Common myeloid progenitor, CD34-positive (primary cell): ENCODE measurements around the gene VPS18.

Experiments
- CTCF ChIA-PET: fragments of 350-600 bp; sonication (Branson Sonifier 250); formaldehyde crosslinking; loops from one replicate; lab custom pipeline; 2021; ENCODE audit warnings: antibody characterized with exemption; lab: Charles Lee
- POLR2A ChIA-PET: fragments of 350-600 bp; sonication (Branson Sonifier 250); formaldehyde crosslinking; loops from one replicate; lab custom pipeline; 2021; ENCODE audit warnings: antibody characterized with exemption; lab: Charles Lee
- DNase-seq, 3 donors: peaks; one replicate each; pipeline versions ENCODE4 v3.0.0 to v3.0.0-alpha.2; 2013
- H3K27ac ChIP-seq, 2 experiments: 1 replicate in 1 of 2; 2 replicates in 1 of 2; pipeline ENCODE4 v1.7.0; 2013; ENCODE audit warnings: inconsistent platforms in 2 of 2, low read length in 2 of 2, mild to moderate bottlenecking in 2 of 2, low read depth in 1 of 2, moderate library complexity in 1 of 2; ENCODE audit not compliant: severe bottlenecking in 2 of 2, insufficient read depth in 1 of 2, poor library complexity in 1 of 2
- H3K27me3 ChIP-seq, 5 experiments: replicated peaks in 2 of 5; 1 replicate in 3 of 5; 2 replicates in 2 of 5; pipeline versions ENCODE4 v1.6.1 to v1.7.0; 2013; ENCODE audit warnings: low read length in 4 of 5, mild to moderate bottlenecking in 2 of 5, moderate library complexity in 2 of 5, inconsistent platforms in 1 of 5; ENCODE audit not compliant: insufficient read depth in 5 of 5, control insufficient read depth in 4 of 5
- H3K36me3 ChIP-seq, 4 experiments: 1 replicate in 2 of 4; 2 replicates in 2 of 4; pipeline versions ENCODE4 v1.6.1 to v1.7.0; 2013; ENCODE audit warnings: low read length in 3 of 4, control low read depth in 1 of 4, mild to moderate bottlenecking in 1 of 4; ENCODE audit not compliant: control insufficient read depth in 4 of 4, insufficient read depth in 4 of 4
- H3K4me1 ChIP-seq, 4 experiments: 1 replicate in 3 of 4; 2 replicates in 1 of 4; pipeline versions ENCODE4 v1.6.1 to v1.7.1; 2013; ENCODE audit warnings: low read length in 3 of 4, mild to moderate bottlenecking in 3 of 4, control low read depth in 1 of 4, inconsistent platforms in 1 of 4, moderate library complexity in 1 of 4; ENCODE audit not compliant: control insufficient read depth in 4 of 4, insufficient read depth in 4 of 4; ENCODE audit errors: control extremely low read depth in 1 of 4
- H3K4me3 ChIP-seq, 7 experiments: 1 replicate in 4 of 7; 2 replicates in 3 of 7; pipeline versions ENCODE4 v1.5.1 to v1.7.0; 2013; ENCODE audit warnings: mild to moderate bottlenecking in 7 of 7, low read length in 6 of 7, moderate library complexity in 6 of 7, inconsistent platforms in 2 of 7, low read depth in 2 of 7, control low read depth in 1 of 7; ENCODE audit not compliant: insufficient read depth in 4 of 7, control insufficient read depth in 1 of 7; ENCODE audit errors: extremely low read depth in 1 of 7
- H3K9me3 ChIP-seq, 5 experiments: 1 replicate in 4 of 5; 2 replicates in 1 of 5; pipeline versions ENCODE4 v1.6.1 to v1.7.1; 2013; ENCODE audit warnings: low read length in 4 of 5, mild to moderate bottlenecking in 2 of 5, inconsistent platforms in 1 of 5, low read depth in 1 of 5, moderate library complexity in 1 of 5; ENCODE audit not compliant: control insufficient read depth in 4 of 5, insufficient read depth in 2 of 5; ENCODE audit errors: control extremely low read depth in 1 of 5
- WGBS: methylation state at CpG from one replicate; pipeline ENCODE4 v1.1.5; 2013; ENCODE audit not compliant: insufficient coverage; 5-methylcytosine and 5-hydroxymethylcytosine counted together

The VPS18 gene

GRCh38 chr15:40930430-40931299 is 36.4 kb downstream of the VPS18 start:
- Histone ChIP-seq H3K4me1 (peaks cover 7 to 74% (median 69%) of the 10 kb centered on the region in 4 experiments), H3K27ac (no peak overlapping the region), H3K9me3 (no peaks in the 10 kb centered on the region), H3K36me3 (no peaks in the 10 kb centered on the region), H3K27me3 (peaks cover 3 to 69% (median 32%) of the 10 kb centered on the region in 5 experiments), H3K4me3 (peak overlapping the region in 6 of 7 experiments; percentile 3 to 70 (median 36))
- peak in 2 of 3 donors; percentile 58 to 62 for DNase-seq
- CTCF ChIA-PET = interaction anchor here (0.8 to 8.1 kb wide), 19 partner anchors 8 to 255 kb away, joined by 3 to 71 read pairs (median 4); partner anchors contain the start of genes CHAC1 and VPS18
- WGBS = under 1% methylated on average over 39 of the region's 46 CpGs
- POLR2A ChIA-PET = interaction anchor here (0.5 to 0.6 kb wide), 2 partner anchors 23 to 80 kb away, joined by 3 to 4 read pairs; no protein-coding TSS in a partner anchor

GRCh38 chr15:40931300-40932142 is 37.3 kb downstream of the VPS18 start:
- no peak for DNase-seq
- ChIA-PET POLR2A (interaction anchor here (0.5 to 0.6 kb wide), 2 partner anchors 23 to 79 kb away, joined by 3 to 4 read pairs; no protein-coding TSS in a partner anchor), CTCF (interaction anchor here (0.8 to 8.1 kb wide), 17 partner anchors 9 to 254 kb away, joined by 3 to 71 read pairs (median 4); partner anchors contain the start of genes CHAC1 and VPS18)
- WGBS = 94% methylated on average over 15 of the region's 16 CpGs
- no peak overlapping the region for H3K27ac ChIP-seq
- no peak overlapping the region for H3K4me3 ChIP-seq
- H3K4me1 ChIP-seq = peaks cover 7 to 66% (median 61%) of the 10 kb centered on the region in 4 experiments
- no peaks in the 10 kb centered on the region for H3K36me3 ChIP-seq
- peaks cover 3 to 60% (median 29%) of the 10 kb centered on the region in 5 experiments for H3K27me3 ChIP-seq
- H3K9me3 ChIP-seq = no peaks in the 10 kb centered on the region

DNA sequence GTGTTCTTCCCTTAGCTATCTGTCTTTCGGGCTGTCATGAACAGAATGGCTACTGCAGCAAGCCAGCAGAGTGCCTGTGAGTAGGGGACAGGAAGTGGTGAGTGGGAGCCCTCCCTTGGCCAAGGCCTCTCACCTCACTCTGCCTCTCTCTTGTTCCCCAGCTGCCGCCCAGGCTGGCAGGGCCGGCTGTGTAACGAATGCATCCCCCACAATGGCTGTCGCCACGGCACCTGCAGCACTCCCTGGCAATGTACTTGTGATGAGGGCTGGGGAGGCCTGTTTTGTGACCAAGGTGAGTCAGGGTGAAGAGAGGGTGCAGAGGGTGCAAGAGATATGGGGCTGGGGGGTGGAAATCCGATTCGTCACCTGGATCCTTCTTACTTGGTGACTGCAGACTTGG is 37.9 kb downstream of the VPS18 start:
- WGBS = 57% methylated on average over 6 of the region's 8 CpGs
- peak in 2 of 3 donors; percentile 52 to 65 for DNase-seq
- ChIA-PET CTCF (interaction anchor here (0.8 to 8.1 kb wide), 12 partner anchors 9 to 254 kb away, joined by 3 to 71 read pairs (median 6); partner anchors contain the start of genes CHAC1 and VPS18), POLR2A (no interaction called here)
- peaks cover under 1 to 54% (median 24%) of the 10 kb centered on the region in 5 experiments for H3K27me3 ChIP-seq
- no peaks in the 10 kb centered on the region for H3K36me3 ChIP-seq
- no peak overlapping the region for H3K27ac ChIP-seq
- no peak overlapping the region for H3K4me3 ChIP-seq
- H3K4me1 ChIP-seq = peaks cover 4 to 61% (median 54%) of the 10 kb centered on the region in 4 experiments
- no peaks in the 10 kb centered on the region for H3K9me3 ChIP-seq

GRCh38 chr15:40932649-40933516 is 38.6 kb downstream of the VPS18 start:
- H3K36me3 ChIP-seq = no peaks in the 10 kb centered on the region
- H3K9me3 ChIP-seq = no peaks in the 10 kb centered on the region
- POLR2A ChIA-PET = no interaction called here
- no peak overlapping the region for H3K4me3 ChIP-seq
- 32% methylated on average over 5 of the region's 11 CpGs for WGBS
- DNase-seq = no peak
- H3K27ac ChIP-seq = no peak overlapping the region
- CTCF ChIA-PET = interaction anchor here (0.5 to 8.1 kb wide), 8 partner anchors 8 to 460 kb away, joined by 3 to 71 read pairs (median 14); partner anchors contain the start of genes CHAC1 and VPS18
- peaks cover 4 to 54% (median 48%) of the 10 kb centered on the region in 4 experiments for H3K4me1 ChIP-seq
- H3K27me3 ChIP-seq = peaks cover 0 to 46% (median 21%) of the 10 kb centered on the region in 5 experiments

- H3K4me3 ChIP-seq = no peak overlapping the region
- H3K4me1 ChIP-seq = peaks cover 4 to 48% (median 41%) of the 10 kb centered on the region in 4 experiments
- H3K9me3 ChIP-seq = no peaks in the 10 kb centered on the region
- POLR2A ChIA-PET = no interaction called here
- peaks cover 0 to 40% (median 17%) of the 10 kb centered on the region in 5 experiments for H3K27me3 ChIP-seq
- WGBS = 81% methylated on average over 2 of the region's 3 CpGs
- no peaks in the 10 kb centered on the region for H3K36me3 ChIP-seq
- peak in 2 of 3 donors; percentile 31 to 34 for DNase-seq
- CTCF ChIA-PET = interaction anchor here (0.5 to 8.1 kb wide), 3 partner anchors 8 to 460 kb away, joined by 3 to 71 read pairs (median 46); no protein-coding TSS in a partner anchor
- no peak overlapping the region for H3K27ac ChIP-seq
Observed at GRCh38 chr15:40933517-40933902, 39.3 kb downstream of the VPS18 start.

GRCh38 chr15:40934457-40934856 is 40.2 kb downstream of the VPS18 start:
- H3K9me3 ChIP-seq = no peaks in the 10 kb centered on the region
- WGBS = 96% methylated on average over 6 of the region's 6 CpGs
- peaks cover 0 to 31% (median 17%) of the 10 kb centered on the region in 5 experiments for H3K27me3 ChIP-seq
- DNase-seq = no peak
- ChIA-PET CTCF (interaction anchor here (1.2 kb wide), 1 partner anchor 26 kb away, joined by 4 read pairs; no protein-coding TSS in a partner anchor), POLR2A (no interaction called here)
- no peaks in the 10 kb centered on the region for H3K36me3 ChIP-seq
- no peak overlapping the region for H3K27ac ChIP-seq
- H3K4me1 ChIP-seq = peaks cover 2 to 39% (median 32%) of the 10 kb centered on the region in 4 experiments
- no peak overlapping the region for H3K4me3 ChIP-seq
